ENCODE results near the gene SLC47A1. TPM values are rescaled to one million over a fixed set of nuclear protein-coding genes. Genes with fewer than 3 reads are reported as not detected.
"Not testable (repeated sequence)": the region's sequence is repeated elsewhere in the genome, so short reads cannot be mapped to it uniquely, and the experiment has no call there.

Gene SLC47A1
- total RNA-seq, 4 donors from 2014 or later, result 6.2 to 28.5 (median 18.4) TPM

GRCh38 chr17:19513897-19514488, 19.7 kb upstream of the SLC47A1 start:
- H3K9me3 ChIP-seq, result no peaks in the 10 kb centered on the region
- peak; percentile 76 to 80 for DNase-seq
- H3K36me3 ChIP-seq, result no peaks in the 10 kb centered on the region
- H3K4me1 ChIP-seq, result peaks cover 0 to 3% of the 10 kb centered on the region in 2 donors
- intact Hi-C loops (cut with DNase I; ENCODE audit: low total_unique reads), result loop anchor here (5.0 to 10.0 kb wide), 2 partner anchors 139 to 253 kb away; partner anchors contain the start of gene MAPK7
- H3K4me3 ChIP-seq, result no peak overlapping the region
- H3K27me3 ChIP-seq, result no peaks in the 10 kb centered on the region
- TF ChIP-seq POLR2A (IDR thresholded peaks at IDR 0.05) (no peak), CTCF (IDR thresholded peaks at IDR 0.05) (peak; percentile 90 to 95 (median 92))
- H3K27ac ChIP-seq, result peak overlapping the region; percentile 77 to 85

DNA sequence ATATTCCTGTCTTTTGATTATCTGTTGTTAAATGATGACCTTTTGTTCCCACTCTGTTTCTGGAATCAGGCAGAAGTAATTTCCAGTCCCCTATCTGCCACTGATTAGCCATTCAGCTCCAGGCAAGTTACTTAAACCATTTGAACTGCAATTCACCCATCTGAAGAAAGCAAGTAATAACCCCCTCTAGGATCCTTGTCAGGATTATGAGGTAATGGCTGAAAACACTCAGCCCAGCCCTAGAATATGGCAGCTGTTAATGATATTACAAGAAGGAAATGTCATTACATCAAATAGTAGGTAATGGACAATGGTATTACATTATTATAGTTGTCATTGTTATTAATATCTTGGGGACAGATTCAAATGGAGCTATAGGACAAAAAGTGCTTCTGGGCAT, 16.0 kb upstream of the SLC47A1 start:
- Histone ChIP-seq H3K4me3 (no peak overlapping the region), H3K27me3 (no peaks in the 10 kb centered on the region), H3K9me3 (no peaks in the 10 kb centered on the region), H3K27ac (no peak overlapping the region), H3K36me3 (no peaks in the 10 kb centered on the region), H3K4me1 (peaks cover 0 to 3% of the 10 kb centered on the region in 2 donors)
- TF ChIP-seq POLR2A (IDR thresholded peaks at IDR 0.05) (no peak), CTCF (IDR thresholded peaks at IDR 0.05) (no peak)
- intact Hi-C loops (cut with DNase I; ENCODE audit: low total_unique reads), result loop anchor here (10.0 kb wide), 1 partner anchor 143 kb away; the partner anchor contains the start of gene MAPK7
- DNase-seq, result no peak

- intact Hi-C loops (cut with DNase I; ENCODE audit: low total_unique reads), result loop anchor here (10.0 kb wide), 1 partner anchor 145 kb away; the partner anchor contains the start of gene MAPK7
Measured at GRCh38 chr17:19519388-19520291, 14.0 kb upstream of the SLC47A1 start.

DNA sequence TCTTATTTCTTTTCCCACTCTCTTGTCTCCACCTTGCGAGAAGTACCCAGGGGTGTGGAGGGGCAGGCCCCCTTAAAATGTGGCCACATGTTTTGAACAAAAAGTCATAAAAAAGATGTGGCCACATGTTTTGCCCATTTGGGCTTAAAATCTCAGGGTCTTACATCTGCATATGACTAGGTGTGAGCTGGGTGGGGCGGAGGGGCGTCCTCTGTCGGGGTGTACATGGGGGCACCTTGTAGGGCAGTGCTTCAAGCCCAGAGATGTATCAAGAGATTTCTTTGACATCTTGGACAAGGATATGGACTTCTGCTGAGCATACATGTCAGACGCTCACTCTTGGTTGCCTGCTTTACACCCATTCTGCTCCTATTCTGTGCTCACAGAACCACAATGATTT, 13.0 kb upstream of the SLC47A1 start:
- intact Hi-C loops (cut with DNase I; ENCODE audit: low total_unique reads), result no loop called here
- no peaks in the 10 kb centered on the region for H3K9me3 ChIP-seq
- DNase-seq, result no peak
- H3K27ac ChIP-seq, result no peak overlapping the region
- no peaks in the 10 kb centered on the region for H3K27me3 ChIP-seq
- no peak for TF ChIP-seq CTCF (IDR thresholded peaks at IDR 0.05)
- no peak for TF ChIP-seq POLR2A (IDR thresholded peaks at IDR 0.05)
- no peak overlapping the region for H3K4me3 ChIP-seq
- H3K36me3 ChIP-seq, result no peaks in the 10 kb centered on the region
- H3K4me1 ChIP-seq, result no peaks in the 10 kb centered on the region

More at GRCh38 chr17:19519388-19520291, 14.0 kb upstream of the SLC47A1 start:
- not testable (repeated sequence) for H3K4me1 ChIP-seq, H3K4me3 ChIP-seq, H3K27me3 ChIP-seq, DNase-seq, H3K9me3 ChIP-seq, H3K36me3 ChIP-seq, H3K27ac ChIP-seq

DNA sequence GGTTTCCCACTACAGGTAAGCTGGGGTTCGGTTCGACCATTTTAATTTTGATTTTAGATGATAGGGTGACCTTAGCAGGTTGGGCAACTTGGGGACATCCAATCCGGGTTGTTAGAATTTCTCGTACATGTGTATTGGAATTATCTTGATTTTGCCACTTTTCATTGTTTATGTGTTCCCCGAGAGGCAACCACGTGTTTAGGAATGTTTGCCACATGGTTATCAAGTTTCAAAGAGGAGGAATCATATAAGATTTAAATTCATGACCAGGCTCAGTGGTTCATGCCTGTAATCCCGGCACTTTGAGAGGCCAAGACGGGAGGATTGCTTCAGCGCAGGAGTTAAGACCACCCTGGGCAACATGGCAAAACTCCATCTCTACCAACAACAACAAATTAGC, 10.0 kb upstream of the SLC47A1 start:
- no peaks in the 10 kb centered on the region for H3K9me3 ChIP-seq

DNA sequence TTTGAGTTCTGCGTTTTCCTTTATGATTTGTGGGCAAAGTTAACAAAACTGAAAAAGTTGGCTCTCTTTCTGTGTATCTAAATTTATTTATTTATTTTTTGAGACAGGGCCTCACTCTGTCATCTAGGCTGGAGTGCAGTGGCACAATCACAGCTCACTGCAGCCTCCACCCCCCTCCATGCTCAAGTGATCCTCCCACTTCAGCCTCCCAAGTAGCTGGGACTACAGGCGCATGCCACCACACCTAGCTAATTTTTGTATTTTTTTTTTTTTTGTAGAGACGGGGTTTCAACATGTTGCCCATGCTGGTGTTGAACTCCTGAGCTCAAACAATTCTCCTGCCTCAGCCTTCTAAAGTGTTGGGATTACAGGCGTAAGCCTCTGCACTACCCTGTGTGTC, 6.7 kb upstream of the SLC47A1 start:
- H3K9me3 ChIP-seq; H3K4me1 ChIP-seq; H3K27me3 ChIP-seq; H3K36me3 ChIP-seq; DNase-seq; H3K4me3 ChIP-seq; intact Hi-C loops (cut with DNase I; ENCODE audit: low total_unique reads): not testable (repeated sequence)
- peak overlapping the region; percentile 63 to 77 for H3K27ac ChIP-seq

More for the DNA sequence above, 10.0 kb upstream of the SLC47A1 start:
- intact Hi-C loops (cut with DNase I; ENCODE audit: low total_unique reads), result no loop called here
- TF ChIP-seq CTCF (IDR thresholded peaks at IDR 0.05) (no peak), POLR2A (IDR thresholded peaks at IDR 0.05) (no peak)
- H3K4me1 ChIP-seq, result no peaks in the 10 kb centered on the region
- no peaks in the 10 kb centered on the region for H3K36me3 ChIP-seq
- DNase-seq, result no peak
- no peak overlapping the region for H3K4me3 ChIP-seq
- H3K27ac ChIP-seq, result no peak overlapping the region
- H3K27me3 ChIP-seq, result no peaks in the 10 kb centered on the region
